Mesenteric fat pad (tissue), 1 donor: ENCODE data around the gene MT1F. TPM values are rescaled to one million over a fixed set of nuclear protein-coding genes. Genes with fewer than 3 reads are reported as not detected.

Experiments
- DNase-seq: peaks from one replicate; pipeline ENCODE4 v3.0.0-alpha.2; 2020; ENCODE audit warnings: low spot score
- total RNA-seq: library from RNA; stranded (reverse); fragmentation: NEBNext Ultra II Directional; extraction: Animal tissue kit (Norgen Biotek cat#: 25700); gene quantifications from one replicate; pipeline ENCODE4 v1.2.1, GENCODE V29; 2021
- donor health status: DM: yes; HTN: yes; CAD: no.

MT1F gene
- total RNA-seq, 1 donor from 2014 or later, result 11.8 TPM

DNA sequence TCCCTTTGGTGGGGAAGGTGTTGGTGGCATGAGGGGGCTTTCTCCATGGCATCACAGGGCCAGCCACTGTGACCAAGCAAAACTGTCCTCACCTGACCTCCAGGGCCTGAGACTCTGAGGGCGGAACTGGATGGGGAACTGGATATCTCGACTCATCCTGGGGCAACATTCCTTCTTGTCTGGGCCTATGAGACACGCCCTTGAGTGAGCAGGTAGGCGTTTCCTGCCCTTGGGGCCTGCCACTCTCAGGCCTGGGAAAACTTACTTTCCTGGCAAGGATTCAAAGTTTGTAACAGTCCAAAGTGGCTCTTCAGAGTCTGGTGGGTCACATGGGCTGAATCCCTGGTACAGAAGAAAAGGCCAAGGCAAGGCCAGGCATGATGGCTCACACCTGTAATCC is 34.1 kb downstream of the MT1F start:
- DNase-seq, result no peak

DNA sequence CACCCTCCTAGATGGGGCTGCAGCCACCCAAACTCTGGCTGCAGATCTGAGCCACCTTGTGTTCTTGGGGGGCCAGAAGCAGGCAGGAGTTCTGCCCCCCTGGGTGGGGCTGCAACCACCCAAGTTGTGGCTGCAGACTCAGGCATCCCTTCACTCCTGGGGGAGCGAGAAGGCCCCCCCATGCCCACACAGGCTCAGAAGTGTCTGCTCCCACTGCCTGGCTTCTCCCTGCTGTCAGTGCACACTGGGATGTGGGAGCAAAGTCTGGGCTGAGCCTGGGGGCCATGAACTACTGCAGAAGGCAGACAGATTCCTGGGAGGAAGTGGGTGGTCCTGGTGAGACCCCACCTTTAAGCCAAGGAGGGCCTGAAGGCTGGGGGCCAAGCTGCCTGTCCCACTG is 37.5 kb downstream of the MT1F start:
- DNase-seq, result peak; percentile 67

DNA sequence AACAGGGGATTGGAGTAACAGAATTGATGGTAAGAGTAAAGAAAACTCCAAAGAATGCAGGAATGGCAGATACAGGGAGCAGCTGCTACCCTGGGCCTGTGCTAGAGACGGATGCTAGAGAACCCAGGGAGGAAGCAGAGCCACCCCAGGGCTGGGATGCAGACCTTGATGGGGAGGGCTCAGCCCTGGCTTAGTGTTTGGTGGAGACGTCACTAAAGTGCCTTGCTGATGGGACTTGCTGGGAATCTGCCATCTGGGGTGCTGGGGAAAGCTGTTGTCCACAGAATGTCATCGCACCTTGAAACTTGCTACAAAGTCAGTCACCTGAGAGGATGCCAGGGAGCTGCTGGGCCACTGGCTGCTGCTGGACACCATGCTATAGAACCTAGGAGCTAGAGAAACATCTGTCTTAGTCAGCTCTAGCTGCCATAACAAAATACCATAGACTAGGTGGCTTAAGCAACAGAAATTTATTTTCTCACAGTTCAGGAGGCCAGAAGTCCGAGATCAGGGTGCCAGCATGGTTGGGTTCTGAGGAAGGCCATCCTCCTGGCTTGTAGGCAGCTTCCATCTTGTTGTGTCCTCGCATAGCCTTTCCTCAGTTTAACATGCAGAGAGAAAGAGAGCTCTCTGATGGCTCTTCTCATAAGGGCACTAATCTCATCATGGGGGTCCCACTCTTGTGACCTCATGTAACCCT is 39.8 kb downstream of the MT1F start:
- DNase-seq, result peak; percentile 55

DNA sequence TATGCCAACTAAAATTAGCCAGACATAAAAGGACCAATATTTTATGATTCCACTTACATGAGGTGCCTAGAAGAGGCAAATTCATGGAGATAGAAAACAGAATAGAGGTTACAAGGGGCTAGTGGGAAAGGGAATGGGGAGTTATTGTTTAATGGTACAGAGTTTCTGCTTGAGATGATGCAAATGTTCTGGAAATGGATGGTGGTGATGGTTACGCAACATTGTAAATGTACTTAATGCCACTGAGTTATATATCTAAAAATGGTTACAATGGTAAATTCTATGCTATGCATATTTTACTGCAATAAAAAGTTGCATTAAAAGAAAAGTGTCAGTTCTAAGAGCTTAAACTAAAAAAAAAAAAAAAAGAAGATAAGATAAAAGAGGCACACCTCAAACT is 42.4 kb downstream of the MT1F start:
- DNase-seq, result no peak

DNA sequence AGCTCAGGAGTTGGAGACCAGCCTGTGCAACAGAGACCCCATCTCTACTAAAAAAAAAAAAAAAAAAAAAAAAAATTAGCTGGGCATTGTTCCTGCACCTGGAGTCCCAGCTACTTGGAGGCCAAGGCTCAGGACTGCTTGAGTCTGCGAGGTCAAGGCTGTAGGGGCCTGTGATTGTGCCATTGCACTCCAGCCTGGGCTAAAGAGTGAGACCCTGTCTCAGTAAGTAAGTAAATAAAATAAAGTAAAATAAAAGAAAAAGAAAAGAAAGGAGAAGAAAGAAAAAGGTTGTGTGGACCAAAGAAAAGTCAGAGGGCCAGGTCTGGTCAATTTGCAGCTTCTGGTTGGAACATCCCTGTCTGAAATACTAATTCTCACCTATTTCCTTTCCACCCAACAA is 42.9 kb downstream of the MT1F start:
- DNase-seq, result no peak

DNA sequence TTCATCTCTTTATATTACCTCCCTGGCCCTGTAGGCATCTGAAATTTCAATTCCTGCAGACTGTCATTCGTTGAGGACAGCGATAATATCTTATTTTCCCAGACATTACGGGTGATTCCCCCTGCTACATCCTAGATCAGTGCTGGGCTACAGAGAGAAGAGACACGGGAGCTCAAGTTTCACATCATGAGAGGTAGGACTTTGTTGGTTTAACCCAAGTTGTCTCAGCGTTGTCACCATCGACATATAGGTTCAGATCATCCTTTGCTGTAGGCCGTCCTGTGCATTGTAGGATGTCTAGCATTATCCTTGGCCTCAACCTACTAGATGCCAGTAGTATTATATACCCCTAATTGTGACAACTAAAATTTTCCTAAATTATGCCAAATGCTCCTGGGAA is 43.8 kb downstream of the MT1F start:
- no peak for DNase-seq

DNA sequence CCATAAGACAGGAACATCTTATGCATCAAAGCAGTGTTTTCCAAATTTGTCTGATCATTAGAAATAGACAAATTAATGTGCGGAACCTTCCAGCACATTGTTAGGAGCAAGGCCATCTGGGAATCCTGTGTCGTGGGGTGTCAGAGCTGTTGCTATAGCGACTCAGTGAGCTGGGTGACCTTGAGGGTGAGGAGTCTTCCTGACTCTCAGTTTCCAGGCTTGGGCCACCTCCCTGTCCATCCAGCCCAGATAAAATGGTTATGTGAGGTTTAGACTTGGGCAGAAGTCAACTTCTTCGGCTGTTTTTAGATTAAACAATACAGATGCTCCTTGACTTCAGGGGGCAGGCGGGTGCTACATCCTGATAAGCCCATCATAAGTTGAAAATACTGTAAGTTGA is 45.1 kb downstream of the MT1F start:
- no peak for DNase-seq

Other genes with a start within 250 kb of the MT1F start
- gene AMFR, start 232.4 kb upstream of the MT1F start, total RNA-seq, result 113 TPM
- gene NUDT21, start 206.6 kb upstream of the MT1F start, total RNA-seq, result 71.1 TPM
- gene OGFOD1, start 206.4 kb upstream of the MT1F start, total RNA-seq, result 44.9 TPM
- gene BBS2, start 137.9 kb upstream of the MT1F start, total RNA-seq, result 24.9 TPM
- gene MT4, start 92.9 kb upstream of the MT1F start, total RNA-seq, result not detected
- gene MT3, start 68.4 kb upstream of the MT1F start, total RNA-seq, result not detected
- gene MT2A, start 49.4 kb upstream of the MT1F start, total RNA-seq, result 2,392 TPM
- gene MT1E, start 32.2 kb upstream of the MT1F start, total RNA-seq, result 410 TPM
- 367 TPM for gene MT1M, start 25.3 kb upstream of the MT1F start, total RNA-seq
- 769 TPM for gene MT1A, start 19.3 kb upstream of the MT1F start, total RNA-seq
- gene MT1B, start 6.1 kb upstream of the MT1F start, total RNA-seq, result not detected
- gene MT1G, start 10.1 kb downstream of the MT1F start, total RNA-seq, result 41.5 TPM
- 0.58 TPM for gene MT1H, start 11.9 kb downstream of the MT1F start, total RNA-seq
- gene MT1X, start 24.5 kb downstream of the MT1F start, total RNA-seq, result 971 TPM
- gene NUP93, start 72.2 kb downstream of the MT1F start, total RNA-seq, result 52.7 TPM
- gene SLC12A3, start 207.2 kb downstream of the MT1F start, total RNA-seq, result not detected